Upper lobe of left lung (tissue), 6 donors: ENCODE results near the gene COL9A3. TPM values are rescaled to one million over a fixed set of nuclear protein-coding genes. Genes with fewer than 3 reads are reported as not detected.
"Not testable (repeated sequence)": the region's sequence is repeated elsewhere in the genome, so short reads cannot be mapped to it uniquely, and the experiment has no call there.

Experiments used
- ATAC-seq, 2 donors: fragments of 200-7000 bp; cut with Tn5 transposase; one replicate each; pipeline ENCODE4 v1.9.1; 2022; ENCODE audit warnings: mild to moderate bottlenecking in 2 of 2, moderate library complexity in 2 of 2; ENCODE audit not compliant: low FRiP score in 2 of 2
- DNase-seq, 2 donors: peaks; one replicate each; pipeline ENCODE4 v3.0.0-alpha.2; 2019 to 2020
- H3K27ac ChIP-seq, 4 donors: fragments of 200-600 bp; sonication (generic); one replicate each; pipeline ENCODE4 v1.5.1; 2016 to 2019
- H3K27me3 ChIP-seq, 4 donors: fragments of 200-600 bp; sonication (generic); one replicate each; pipeline ENCODE4 v1.5.1; 2017 to 2019
- H3K36me3 ChIP-seq, 4 donors: fragments of 200-600 bp; sonication (generic); one replicate each; pipeline ENCODE4 v1.5.1; 2016 to 2019
- H3K4me1 ChIP-seq, 4 donors: fragments of 200-600 bp; sonication (generic); one replicate each; pipeline ENCODE4 v1.5.1; 2018 to 2019
- H3K4me3 ChIP-seq, 4 donors: fragments of 200-600 bp; sonication (generic); one replicate each; pipeline ENCODE4 v1.5.1; 2017 to 2019; ENCODE audit warnings: mild to moderate bottlenecking in 2 of 4, moderate library complexity in 1 of 4
- H3K9me3 ChIP-seq, 4 donors: fragments of 200-600 bp; sonication (generic); one replicate each; pipeline ENCODE4 v1.5.1; 2018 to 2019
- EP300 ChIP-seq, 4 donors: sonication (generic); formaldehyde crosslinking; IDR thresholded peaks; one replicate each; pipeline ENCODE4 v1.5.1; 2017; ENCODE audit warnings: antibody characterized with exemption in 4 of 4, control low read depth in 2 of 4
- POLR2A ChIP-seq, 4 donors: fragments of 450-650 bp; IDR thresholded peaks; one replicate each; pipeline ENCODE4 v1.5.1; 2016 to 2017; ENCODE audit warnings: antibody characterized with exemption in 4 of 4, mild to moderate bottlenecking in 2 of 4
- POLR2AphosphoS5 ChIP-seq, 2 donors: sonication (generic); formaldehyde crosslinking; IDR thresholded peaks; one replicate each; pipeline ENCODE4 v1.5.1; 2017; ENCODE audit warnings: antibody characterized with exemption in 2 of 2
- WGBS, 2 donors: methylation state at CpG; one replicate each; pipeline ENCODE4 v1.1.5; 2017 to 2018; 5-methylcytosine and 5-hydroxymethylcytosine counted together
- total RNA-seq, 6 donors: library from RNA; depleted of rRNA in 4 of 6; stranded (reverse); fragments of >200 nt in 4 of 6; gene quantifications; one replicate each; pipeline versions ENCODE4 v1.1.0 to v1.2.1, GENCODE V29; 2016 to 2021
- TF ChIP-seq, protein P1 (sequence below), 6 experiments: fragments of 450-650 bp in 4 of 6; fragments of 200-600 bp in 2 of 6; sonication (generic) in 2 of 6; IDR thresholded peaks; one replicate each; pipeline ENCODE4 v1.5.1; 2016 to 2019; ENCODE audit warnings: antibody characterized with exemption in 6 of 6
- donor health status: DM: no; HTN: no; CAD: no; lungs with moderate emphysema.
- donor health status: DM: no; HTN: yes; CAD: no; lungs with severe emphysema.

COL9A3 gene
- total RNA-seq, 6 donors from 2014 or later, result 0.57 to 8.4 (median 2.1) TPM; not detected in 1

DNA sequence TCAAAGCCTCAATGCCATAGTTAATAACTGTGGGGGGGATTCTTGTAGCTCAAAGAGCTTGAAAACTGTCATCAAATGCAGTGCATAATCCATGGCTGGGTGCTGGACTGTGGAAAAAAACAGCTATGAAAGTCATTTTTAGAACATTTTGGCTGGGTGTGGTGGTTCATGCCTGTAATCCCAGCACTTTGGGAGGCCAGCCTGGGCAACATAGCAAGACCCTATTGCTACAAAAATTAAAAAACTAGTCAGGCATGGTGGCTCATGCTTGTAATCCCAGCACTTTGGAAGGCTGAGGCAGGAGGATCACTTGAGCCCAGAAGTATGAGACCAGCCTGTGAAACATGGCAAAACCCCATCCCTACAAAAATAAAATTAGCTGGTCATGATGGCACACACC, 32.6 kb downstream of the COL9A3 start:
- Histone ChIP-seq H3K27ac (no peak overlapping the region), H3K36me3 (peaks cover 0 to 28% (median 7%) of the 10 kb centered on the region in 4 donors), H3K4me3 (no peak overlapping the region), H3K9me3 (no peaks in the 10 kb centered on the region), H3K4me1 (no peaks in the 10 kb centered on the region), H3K27me3 (no peaks in the 10 kb centered on the region)
- TF ChIP-seq POLR2A (IDR thresholded peaks at IDR 0.05) (no peak), EP300 (IDR thresholded peaks at IDR 0.05) (no peak), POLR2AphosphoS5 (IDR thresholded peaks at IDR 0.05) (no peak)
- TF ChIP-seq, protein P1, sequence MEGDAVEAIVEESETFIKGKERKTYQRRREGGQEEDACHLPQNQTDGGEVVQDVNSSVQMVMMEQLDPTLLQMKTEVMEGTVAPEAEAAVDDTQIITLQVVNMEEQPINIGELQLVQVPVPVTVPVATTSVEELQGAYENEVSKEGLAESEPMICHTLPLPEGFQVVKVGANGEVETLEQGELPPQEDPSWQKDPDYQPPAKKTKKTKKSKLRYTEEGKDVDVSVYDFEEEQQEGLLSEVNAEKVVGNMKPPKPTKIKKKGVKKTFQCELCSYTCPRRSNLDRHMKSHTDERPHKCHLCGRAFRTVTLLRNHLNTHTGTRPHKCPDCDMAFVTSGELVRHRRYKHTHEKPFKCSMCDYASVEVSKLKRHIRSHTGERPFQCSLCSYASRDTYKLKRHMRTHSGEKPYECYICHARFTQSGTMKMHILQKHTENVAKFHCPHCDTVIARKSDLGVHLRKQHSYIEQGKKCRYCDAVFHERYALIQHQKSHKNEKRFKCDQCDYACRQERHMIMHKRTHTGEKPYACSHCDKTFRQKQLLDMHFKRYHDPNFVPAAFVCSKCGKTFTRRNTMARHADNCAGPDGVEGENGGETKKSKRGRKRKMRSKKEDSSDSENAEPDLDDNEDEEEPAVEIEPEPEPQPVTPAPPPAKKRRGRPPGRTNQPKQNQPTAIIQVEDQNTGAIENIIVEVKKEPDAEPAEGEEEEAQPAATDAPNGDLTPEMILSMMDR (IDR thresholded peaks at IDR 0.05), result no peak
- ATAC-seq (no peak), DNase-seq (no peak)

DNA sequence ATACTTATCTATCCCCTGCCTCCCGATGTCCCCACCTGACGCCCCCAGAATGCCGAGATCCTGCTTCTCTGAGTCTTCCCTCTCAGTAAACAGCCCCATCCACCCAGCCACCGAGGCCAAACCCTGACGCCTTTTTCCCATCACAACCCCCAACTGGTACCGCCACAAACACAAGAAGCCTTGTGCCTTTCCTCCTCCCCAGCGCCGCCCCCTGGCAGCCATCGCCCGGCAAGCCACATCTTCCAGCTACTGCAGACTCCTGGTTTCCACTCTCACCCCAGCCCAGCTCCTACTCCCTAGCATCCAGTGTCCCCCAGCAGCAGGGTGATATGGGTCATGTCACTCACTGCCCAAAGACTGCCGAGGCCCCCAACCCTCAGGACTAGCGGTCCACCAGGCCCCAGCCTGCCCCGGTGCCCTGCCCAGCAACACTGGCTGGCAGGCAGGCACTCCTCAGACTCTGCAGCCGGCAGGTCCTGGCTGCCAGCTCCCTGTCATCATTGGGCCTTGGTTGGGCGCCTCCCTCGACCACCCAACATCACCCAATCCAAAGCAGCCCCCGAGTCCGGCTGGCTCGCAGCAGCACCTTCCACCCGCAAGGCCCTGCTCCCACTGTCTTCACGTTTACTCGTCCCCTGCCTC, 33.6 kb downstream of the COL9A3 start:
- 92 to 94% methylated on average over 17 to 22 of the region's 22 CpGs for WGBS, 2 donors
- H3K4me3 ChIP-seq, result no peak overlapping the region
- peaks cover 0 to 37% (median 7%) of the 10 kb centered on the region in 4 donors for H3K36me3 ChIP-seq
- no peaks in the 10 kb centered on the region for H3K9me3 ChIP-seq
- DNase-seq, result no peak
- no peaks in the 10 kb centered on the region for H3K27me3 ChIP-seq
- H3K4me1 ChIP-seq, result no peaks in the 10 kb centered on the region
- H3K27ac ChIP-seq, result no peak overlapping the region
- TF ChIP-seq POLR2A (IDR thresholded peaks at IDR 0.05), result no peak
- TF ChIP-seq EP300 (IDR thresholded peaks at IDR 0.05), result no peak
- TF ChIP-seq POLR2AphosphoS5 (IDR thresholded peaks at IDR 0.05), result no peak
- ATAC-seq, result no peak

DNA sequence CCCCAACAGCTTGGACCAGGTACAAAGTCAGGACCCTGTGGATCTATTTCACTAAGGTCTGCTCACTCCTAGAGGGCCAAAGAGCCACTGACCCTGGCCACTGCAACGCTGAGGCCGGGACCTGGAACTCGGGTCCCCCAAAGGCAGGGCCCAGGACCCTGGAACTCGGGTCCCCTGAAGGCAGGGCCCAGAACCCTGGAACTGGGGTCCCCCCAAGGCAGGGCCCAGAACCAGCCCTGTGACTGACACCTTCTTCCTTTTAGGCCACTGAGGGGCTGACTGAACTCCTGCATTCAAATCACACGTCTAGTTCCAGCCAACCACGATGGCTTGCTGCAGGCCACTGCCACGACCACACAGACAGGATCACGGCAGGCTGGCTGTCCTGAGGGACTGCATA, 35.3 kb downstream of the COL9A3 start:
- no peaks in the 10 kb centered on the region for H3K9me3 ChIP-seq
- TF ChIP-seq POLR2AphosphoS5 (IDR thresholded peaks at IDR 0.05) (no peak), EP300 (IDR thresholded peaks at IDR 0.05) (no peak), POLR2A (IDR thresholded peaks at IDR 0.05) (no peak)
- TF ChIP-seq, protein P1 (IDR thresholded peaks at IDR 0.05), result no peak
- WGBS, 2 donors, result 92 to 98% methylated on average over 7 to 8 of the region's 8 CpGs
- ATAC-seq (no peak), DNase-seq (no peak)
- no peak overlapping the region for H3K27ac ChIP-seq
- H3K27me3 ChIP-seq, result no peaks in the 10 kb centered on the region
- H3K36me3 ChIP-seq, result peaks cover 0 to 42% (median 10%) of the 10 kb centered on the region in 4 donors
- H3K4me3 ChIP-seq, result no peak overlapping the region
- no peaks in the 10 kb centered on the region for H3K4me1 ChIP-seq

DNA sequence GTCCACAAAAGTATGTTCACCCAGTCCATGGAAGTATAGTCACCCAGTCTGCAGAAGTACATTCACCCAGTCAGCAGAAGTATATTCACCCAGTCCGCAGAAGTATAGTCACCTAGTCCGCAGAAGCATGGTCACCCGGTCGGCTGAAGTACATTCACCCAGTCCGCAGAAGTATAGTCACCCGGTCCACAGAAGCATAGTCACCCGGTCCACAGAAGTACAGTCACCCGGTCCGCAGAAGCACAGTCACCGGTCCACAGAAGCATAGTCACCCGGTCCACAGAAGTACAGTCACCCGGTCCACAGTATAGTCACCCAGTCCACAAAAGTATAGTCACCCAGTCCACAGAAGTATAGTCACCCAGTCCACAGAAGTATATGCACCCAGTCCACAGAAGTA, 36.0 kb downstream of the COL9A3 start:
- H3K36me3 ChIP-seq, result peaks cover 0 to 44% (median 10%) of the 10 kb centered on the region in 4 donors
- H3K9me3 ChIP-seq, result no peaks in the 10 kb centered on the region

DNA sequence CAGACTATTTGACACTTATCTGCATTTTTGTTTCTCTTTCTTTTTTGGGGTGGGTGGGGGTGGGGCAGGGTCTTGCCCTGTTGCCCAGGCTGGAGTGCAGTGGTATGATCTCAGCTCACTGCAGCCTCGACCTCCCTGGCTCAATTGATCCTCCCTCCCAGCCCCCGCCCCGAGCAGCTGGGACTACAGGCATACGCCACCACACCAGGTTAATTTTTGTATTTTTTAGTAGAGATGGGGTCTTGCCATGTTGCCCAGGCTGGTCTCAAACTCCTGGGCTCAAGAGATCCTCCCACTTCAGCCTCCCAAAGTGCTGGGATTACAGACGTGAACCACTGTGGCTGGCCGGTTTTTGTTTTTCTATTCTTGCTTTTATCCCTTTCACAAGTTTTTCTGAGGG, 36.5 kb downstream of the COL9A3 start:
- not testable (repeated sequence) for H3K27me3 ChIP-seq, DNase-seq, H3K4me3 ChIP-seq, H3K27ac ChIP-seq, ATAC-seq, H3K4me1 ChIP-seq, H3K9me3 ChIP-seq
- 92 to 94% methylated on average over 6 of the region's 6 CpGs for WGBS, 2 donors
- H3K36me3 ChIP-seq, result peaks cover 0 to 44% (median 10%) of the 10 kb centered on the region in 4 donors

More for the DNA sequence above, 36.0 kb downstream of the COL9A3 start:
- WGBS, 2 donors, result 81 to 94% methylated on average over 10 to 12 of the region's 12 CpGs
- TF ChIP-seq POLR2AphosphoS5 (IDR thresholded peaks at IDR 0.05) (no peak), EP300 (IDR thresholded peaks at IDR 0.05) (no peak), POLR2A (IDR thresholded peaks at IDR 0.05) (no peak)
- TF ChIP-seq, protein P1 (IDR thresholded peaks at IDR 0.05), result no peak
- ATAC-seq (no peak), DNase-seq (no peak)
- no peaks in the 10 kb centered on the region for H3K27me3 ChIP-seq
- H3K27ac ChIP-seq, result no peak overlapping the region
- H3K4me3 ChIP-seq, result no peak overlapping the region
- H3K4me1 ChIP-seq, result no peaks in the 10 kb centered on the region

DNA sequence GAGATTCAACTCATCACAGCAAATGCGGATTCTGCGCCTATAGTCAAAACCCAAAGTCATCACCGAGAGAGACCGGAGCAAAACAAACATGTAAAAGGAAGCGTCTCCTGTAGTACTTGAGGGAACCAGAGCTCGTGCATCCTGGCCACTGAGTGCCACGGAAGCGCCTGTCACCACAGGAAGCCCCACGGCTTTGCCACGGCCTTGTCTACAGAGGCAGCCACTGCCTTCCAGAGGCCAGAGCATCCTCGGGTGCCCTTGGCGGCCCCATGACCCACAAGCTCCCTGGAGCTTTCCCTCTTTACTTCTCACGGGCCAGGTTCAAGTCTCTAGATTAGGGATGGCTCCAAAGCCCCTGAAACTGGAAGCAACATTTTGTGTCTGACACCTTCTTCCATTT, 37.3 kb downstream of the COL9A3 start:
- TF ChIP-seq POLR2A (IDR thresholded peaks at IDR 0.05), result no peak
- no peaks in the 10 kb centered on the region for H3K4me1 ChIP-seq
- DNase-seq (no peak), ATAC-seq (no peak)
- peaks cover 0 to 44% (median 10%) of the 10 kb centered on the region in 4 donors for H3K36me3 ChIP-seq
- no peaks in the 10 kb centered on the region for H3K27me3 ChIP-seq
- H3K4me3 ChIP-seq, result no peak overlapping the region
- no peak overlapping the region for H3K27ac ChIP-seq
- WGBS, 2 donors, result 91 to 94% methylated on average over 13 of the region's 13 CpGs
- H3K9me3 ChIP-seq, result no peaks in the 10 kb centered on the region
